GM12872 (cell line): ENCODE measurements around the gene CSAG3.
"Not testable (repeated sequence)": the region's sequence is repeated elsewhere in the genome, so short reads cannot be mapped to it uniquely, and the experiment has no call there.

Source experiments
- TF ChIP-seq, protein P1 (sequence below): IDR thresholded peaks from 3 replicates; pipeline ENCODE4 v1.5.1; 2011; ENCODE audit warnings: low read depth, mild to moderate bottlenecking, low read length, moderate library complexity; ENCODE audit not compliant: insufficient read depth

The CSAG3 gene

DNA sequence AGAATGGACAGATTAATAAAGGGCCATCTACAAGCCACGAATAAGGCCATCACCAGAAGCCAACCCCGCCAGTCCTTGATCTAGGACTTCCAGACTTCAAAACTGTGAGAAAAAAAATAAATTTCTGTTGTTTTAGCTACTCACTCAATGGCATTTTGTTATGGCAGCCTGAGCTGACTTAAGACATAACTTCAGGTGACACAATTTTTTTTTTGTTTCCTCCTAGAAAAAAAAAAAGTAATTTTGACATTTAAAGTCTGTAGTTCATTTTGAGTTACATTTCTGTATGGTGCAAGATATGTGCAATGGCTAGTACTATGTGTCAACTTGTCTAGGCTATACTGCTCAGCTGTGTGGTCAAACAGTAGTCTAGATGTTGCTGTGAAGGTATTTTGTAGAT, at the start of gene CSAG3:
Gene CSAG3, plus strand, starts transcription at position 301 of the 400 bp plus-strand sequence.
- TF ChIP-seq, protein P1, sequence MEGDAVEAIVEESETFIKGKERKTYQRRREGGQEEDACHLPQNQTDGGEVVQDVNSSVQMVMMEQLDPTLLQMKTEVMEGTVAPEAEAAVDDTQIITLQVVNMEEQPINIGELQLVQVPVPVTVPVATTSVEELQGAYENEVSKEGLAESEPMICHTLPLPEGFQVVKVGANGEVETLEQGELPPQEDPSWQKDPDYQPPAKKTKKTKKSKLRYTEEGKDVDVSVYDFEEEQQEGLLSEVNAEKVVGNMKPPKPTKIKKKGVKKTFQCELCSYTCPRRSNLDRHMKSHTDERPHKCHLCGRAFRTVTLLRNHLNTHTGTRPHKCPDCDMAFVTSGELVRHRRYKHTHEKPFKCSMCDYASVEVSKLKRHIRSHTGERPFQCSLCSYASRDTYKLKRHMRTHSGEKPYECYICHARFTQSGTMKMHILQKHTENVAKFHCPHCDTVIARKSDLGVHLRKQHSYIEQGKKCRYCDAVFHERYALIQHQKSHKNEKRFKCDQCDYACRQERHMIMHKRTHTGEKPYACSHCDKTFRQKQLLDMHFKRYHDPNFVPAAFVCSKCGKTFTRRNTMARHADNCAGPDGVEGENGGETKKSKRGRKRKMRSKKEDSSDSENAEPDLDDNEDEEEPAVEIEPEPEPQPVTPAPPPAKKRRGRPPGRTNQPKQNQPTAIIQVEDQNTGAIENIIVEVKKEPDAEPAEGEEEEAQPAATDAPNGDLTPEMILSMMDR: not testable (repeated sequence)

DNA sequence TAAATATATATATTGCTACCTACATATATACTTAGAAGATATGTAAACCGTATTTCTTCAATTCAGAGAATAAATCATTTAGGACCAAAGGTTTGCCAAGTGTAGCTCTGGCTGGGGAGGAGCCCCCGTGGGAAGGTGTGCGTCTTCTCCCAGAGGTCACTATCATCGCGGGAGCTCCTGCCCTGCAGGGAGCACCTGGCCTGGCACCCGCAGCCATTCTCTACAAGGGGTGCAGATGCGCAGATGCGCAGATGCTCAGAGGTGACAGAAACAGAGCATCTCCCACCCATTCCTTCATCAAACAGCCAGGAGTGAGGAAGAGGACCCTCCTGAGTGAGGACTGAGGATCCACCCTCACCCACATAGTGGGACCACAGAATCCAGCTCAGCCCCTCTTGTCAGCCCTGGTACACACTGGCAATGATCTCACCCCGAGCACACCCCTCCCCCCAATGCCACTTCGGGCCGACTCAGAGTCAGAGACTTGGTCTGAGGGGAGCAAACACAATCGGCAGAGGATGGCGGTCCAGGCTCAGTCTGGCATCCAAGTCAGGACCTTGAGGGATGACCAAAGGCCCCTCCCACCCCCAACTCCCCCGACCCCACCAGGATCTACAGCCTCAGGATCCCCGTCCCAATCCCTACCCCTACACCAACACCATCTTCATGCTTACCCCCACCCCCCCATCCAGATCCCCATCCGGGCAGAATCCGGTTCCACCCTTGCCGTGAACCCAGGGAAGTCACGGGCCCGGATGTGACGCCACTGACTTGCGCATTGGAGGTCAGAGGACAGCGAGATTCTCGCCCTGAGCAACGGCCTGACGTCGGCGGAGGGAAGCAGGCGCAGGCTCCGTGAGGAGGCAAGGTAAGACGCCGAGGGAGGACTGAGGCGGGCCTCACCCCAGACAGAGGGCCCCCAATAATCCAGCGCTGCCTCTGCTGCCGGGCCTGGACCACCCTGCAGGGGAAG, 44.9 kb upstream of the CSAG3 start, which contains the start of gene MAGEA2B:
Gene MAGEA2B, plus strand, starts transcription at position 814 of the 973 bp plus-strand sequence. CDS start 2,479 bp downstream, outside the sequence.
- TF ChIP-seq, protein P1: not testable (repeated sequence)

DNA sequence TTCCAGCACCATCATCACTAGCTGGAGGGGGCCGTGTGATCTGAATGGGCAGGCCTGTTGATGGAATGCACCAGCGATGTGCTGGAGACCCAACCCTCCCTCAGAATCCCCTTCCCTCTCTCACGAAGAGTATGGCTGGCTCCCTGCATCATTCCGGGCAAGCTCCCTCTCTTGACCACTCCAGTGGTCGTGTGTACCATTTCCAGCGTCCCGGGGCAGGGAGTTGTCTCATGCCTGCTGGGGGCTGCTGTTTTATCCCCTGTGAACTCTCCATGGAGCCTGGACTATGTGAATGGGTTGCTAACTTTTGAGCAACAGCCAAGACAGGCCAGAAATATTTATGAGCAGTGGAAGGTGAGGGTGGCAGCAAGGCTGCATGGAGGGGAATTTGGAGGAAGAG, 33.6 kb upstream of the CSAG3 start:
- TF ChIP-seq, protein P1: no peak

DNA sequence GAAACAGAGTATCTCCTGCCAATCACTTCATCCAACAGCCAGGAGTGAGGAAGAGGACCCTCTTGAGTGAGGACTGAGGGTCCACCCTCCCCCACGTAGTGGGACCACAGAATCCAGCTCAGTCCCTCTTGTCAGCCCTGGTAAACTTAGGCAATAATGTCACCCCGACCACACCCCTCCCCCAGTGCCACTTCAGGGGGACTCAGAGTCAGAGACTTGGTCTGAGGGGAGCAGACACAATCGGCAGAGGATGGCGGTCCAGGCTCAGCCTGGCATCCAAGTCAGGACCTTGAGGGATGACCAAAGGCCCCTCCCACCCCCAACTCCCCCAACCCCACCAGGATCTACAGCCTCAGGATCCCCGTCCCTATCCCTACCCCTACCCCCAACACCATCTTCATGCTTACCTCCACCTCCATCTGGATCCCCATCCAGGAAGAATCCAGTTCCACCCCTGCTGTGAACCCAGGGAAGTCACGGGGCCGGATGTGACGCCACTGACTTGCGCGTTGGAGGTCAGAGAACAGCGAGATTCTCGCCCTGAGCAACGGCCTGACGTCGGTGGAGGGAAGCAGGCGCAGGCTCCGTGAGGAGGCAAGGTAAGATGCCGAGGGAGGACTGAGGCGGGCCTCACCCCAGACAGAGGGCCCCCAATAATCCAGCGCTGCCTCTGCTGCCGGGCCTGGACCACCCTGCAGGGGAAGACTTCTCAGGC, 25.6 kb upstream of the CSAG3 start, which contains the start of the genes CSAG1 and MAGEA12:
Gene CSAG1, minus strand, starts transcription at position 461 of the 715 bp plus-strand sequence. CDS start 1,261 bp downstream, outside the sequence.
Gene MAGEA12, plus strand, starts transcription at position 497 of the 715 bp plus-strand sequence. CDS start 2,405 bp downstream, outside the sequence.
- TF ChIP-seq, protein P1: no peak

DNA sequence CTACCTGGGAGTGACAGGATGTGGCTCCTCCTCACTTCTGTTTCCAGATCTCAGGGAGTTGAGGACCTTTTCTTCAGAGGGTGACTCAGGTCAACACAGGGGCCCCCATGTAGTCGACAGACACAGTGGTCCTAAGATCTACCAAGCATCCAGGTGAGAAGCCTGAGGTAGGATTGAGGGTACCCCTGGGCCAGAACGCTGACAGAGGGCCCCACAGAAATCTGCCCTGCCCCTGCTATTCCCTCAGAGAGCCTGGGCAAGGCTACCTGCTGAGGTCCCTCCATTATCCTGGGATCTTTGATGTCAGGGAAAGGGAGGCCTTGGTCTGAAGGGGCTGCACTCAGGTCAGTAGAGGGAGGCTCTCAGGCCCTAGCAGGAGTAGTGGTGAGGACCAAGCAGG, 23.9 kb upstream of the CSAG3 start:
- TF ChIP-seq, protein P1: no peak

DNA sequence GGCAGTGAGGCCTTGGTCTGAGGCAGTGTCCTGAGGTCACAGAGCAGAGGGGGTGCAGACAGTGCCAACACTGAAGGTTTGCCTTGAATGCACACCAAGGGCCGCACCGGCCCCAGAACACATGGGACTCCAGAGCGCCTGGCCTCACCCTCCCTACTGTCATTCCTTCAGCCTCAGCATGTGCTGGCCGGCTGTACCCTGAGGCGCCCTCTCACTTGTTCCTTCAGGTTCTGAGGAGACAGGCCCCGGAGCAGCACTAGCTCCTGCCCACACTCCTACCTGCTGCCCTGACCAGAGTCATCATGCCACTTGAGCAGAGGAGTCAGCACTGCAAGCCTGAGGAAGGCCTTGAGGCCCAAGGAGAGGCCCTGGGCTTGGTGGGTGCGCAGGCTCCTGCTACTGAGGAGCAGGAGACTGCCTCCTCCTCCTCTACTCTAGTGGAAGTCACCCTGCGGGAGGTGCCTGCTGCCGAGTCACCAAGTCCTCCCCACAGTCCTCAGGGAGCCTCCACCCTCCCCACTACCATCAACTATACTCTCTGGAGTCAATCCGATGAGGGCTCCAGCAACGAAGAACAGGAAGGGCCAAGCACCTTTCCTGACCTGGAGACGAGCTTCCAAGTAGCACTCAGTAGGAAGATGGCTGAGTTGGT, 23.0 kb upstream of the CSAG3 start:
- TF ChIP-seq, protein P1: no peak
